SW480 (cell line): ENCODE results near the gene VSIG2.

Source experiments
- DNase-seq: peaks from one replicate; pipeline ENCODE4 v3.0.0-alpha.2; 2016; ENCODE audit warnings: low spot score

The VSIG2 gene

GRCh38 chr11:124748481-124749343 is 3.3 kb downstream of the VSIG2 start:
- DNase-seq: no peak

GRCh38 chr11:124748100-124748418 is 4.0 kb downstream of the VSIG2 start:
- no peak for DNase-seq

GRCh38 chr11:124747406-124748099 is 4.5 kb downstream of the VSIG2 start:
- DNase-seq: no peak

GRCh38 chr11:124746621-124747243 is 5.3 kb downstream of the VSIG2 start:
- DNase-seq: peak; percentile 89

- DNase-seq: no peak
Measured at GRCh38 chr11:124745835-124746620, 6.0 kb downstream of the VSIG2 start.

GRCh38 chr11:124745270-124745834 is 6.7 kb downstream of the VSIG2 start:
- no peak for DNase-seq

GRCh38 chr11:124743050-124743449 is 9.0 kb downstream of the VSIG2 start:
- no peak for DNase-seq

GRCh38 chr11:124742555-124742954 is 9.5 kb downstream of the VSIG2 start:
- no peak for DNase-seq

GRCh38 chr11:124740277-124740882 is 11.7 kb downstream of the VSIG2 start:
- peak; percentile 41 for DNase-seq

- peak; percentile 84 for DNase-seq
Measured at GRCh38 chr11:124739479-124740276, 12.4 kb downstream of the VSIG2 start, which contains the start of gene NRGN. NRGN (plus strand) TSS chr11:124739942; CDS start chr11:124740085, 143 bp downstream.

- no peak for DNase-seq
Measured at GRCh38 chr11:124738713-124739478, 13.2 kb downstream of the VSIG2 start.

GRCh38 chr11:124737638-124738305 is 14.3 kb downstream of the VSIG2 start:
- DNase-seq: no peak

GRCh38 chr11:124736736-124737135 is 15.3 kb downstream of the VSIG2 start:
- DNase-seq: no peak

GRCh38 chr11:124732230-124732629 is 19.8 kb downstream of the VSIG2 start:
- DNase-seq: no peak

GRCh38 chr11:124729571-124729970 is 22.5 kb downstream of the VSIG2 start:
- DNase-seq: no peak

GRCh38 chr11:124728134-124728533 is 23.9 kb downstream of the VSIG2 start:
- DNase-seq: no peak

GRCh38 chr11:124727474-124727873 is 24.6 kb downstream of the VSIG2 start:
- no peak for DNase-seq

- DNase-seq: no peak
Measured at GRCh38 chr11:124725719-124726105, 26.3 kb downstream of the VSIG2 start.
